ENCODE measurements around the gene SGTB.
"Not testable (repeated sequence)": the region's sequence is repeated elsewhere in the genome, so short reads cannot be mapped to it uniquely, and the experiment has no call there.

SGTB gene

DNA sequence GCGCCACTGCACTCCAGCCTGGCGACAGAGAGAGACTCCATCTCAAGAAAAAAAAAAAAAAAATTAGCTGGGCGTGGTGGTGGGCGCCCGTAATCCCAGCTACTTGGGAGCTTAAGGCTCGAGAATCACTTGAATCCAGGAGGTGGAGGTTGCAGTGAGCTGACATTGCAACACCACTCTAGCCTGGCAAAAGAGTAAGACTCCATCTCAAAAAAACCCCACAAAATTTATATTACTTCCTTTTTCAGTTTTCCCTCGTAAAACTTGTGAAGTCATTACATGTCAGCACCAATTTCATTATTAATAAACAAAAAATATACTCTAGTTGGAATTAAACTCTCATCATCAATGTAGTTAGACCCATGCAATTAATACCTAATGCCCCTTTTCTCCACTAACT is 53.2 kb downstream of the SGTB start:
- no peak for DNase-seq (ENCODE audit: low read depth)

- DNase-seq (ENCODE audit: low read depth): peak; percentile 52
These were observed 57.9 kb downstream of the SGTB start for GRCh38 chr5:65663804-65664521.

- no peak for DNase-seq (ENCODE audit: low read depth)
These were observed 67.2 kb downstream of the SGTB start for GRCh38 chr5:65654713-65655112.

DNA sequence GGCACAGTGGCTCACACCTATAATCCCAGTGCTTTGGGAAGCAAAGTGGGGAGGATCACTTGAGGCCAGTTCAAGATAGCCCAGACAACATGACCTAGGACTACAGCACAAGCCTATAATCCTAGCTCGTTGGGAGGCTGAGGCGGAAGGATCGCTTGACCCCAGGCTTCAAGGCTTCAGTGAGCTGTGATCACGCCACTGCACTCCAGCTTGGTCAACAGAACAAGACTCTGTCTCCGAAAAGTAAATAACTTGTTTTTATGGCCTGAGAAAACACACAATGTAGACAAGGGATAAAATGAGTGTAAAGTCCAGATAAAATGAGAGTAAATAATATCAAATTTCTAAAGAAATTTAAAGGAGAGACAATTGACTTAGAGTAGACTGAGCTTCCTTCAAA is 70.8 kb downstream of the SGTB start:
- no peak for DNase-seq (ENCODE audit: low read depth)

- DNase-seq (ENCODE audit: low read depth): no peak
These were observed 74.0 kb downstream of the SGTB start for GRCh38 chr5:65647941-65648340.

DNA sequence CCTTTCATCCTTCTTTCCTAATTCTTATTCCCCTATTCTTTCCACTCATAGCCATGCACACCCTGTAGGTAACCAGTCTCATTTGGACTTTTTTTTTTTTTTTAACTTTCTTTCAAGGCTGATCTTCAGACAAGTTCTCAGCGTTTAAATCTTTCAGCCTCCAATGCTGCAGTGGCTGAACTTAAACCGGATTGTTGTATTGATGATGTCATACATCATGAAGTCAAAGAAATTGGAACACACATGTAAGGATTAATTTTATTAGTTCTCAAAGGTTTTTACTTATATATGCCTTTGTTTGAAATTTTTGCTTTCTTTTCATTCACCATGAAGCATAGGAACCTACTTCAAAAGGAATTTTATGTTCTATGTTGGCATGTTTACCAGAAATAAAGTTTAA is 75.0 kb downstream of the SGTB start:
- DNase-seq (ENCODE audit: low read depth): no peak

DNA sequence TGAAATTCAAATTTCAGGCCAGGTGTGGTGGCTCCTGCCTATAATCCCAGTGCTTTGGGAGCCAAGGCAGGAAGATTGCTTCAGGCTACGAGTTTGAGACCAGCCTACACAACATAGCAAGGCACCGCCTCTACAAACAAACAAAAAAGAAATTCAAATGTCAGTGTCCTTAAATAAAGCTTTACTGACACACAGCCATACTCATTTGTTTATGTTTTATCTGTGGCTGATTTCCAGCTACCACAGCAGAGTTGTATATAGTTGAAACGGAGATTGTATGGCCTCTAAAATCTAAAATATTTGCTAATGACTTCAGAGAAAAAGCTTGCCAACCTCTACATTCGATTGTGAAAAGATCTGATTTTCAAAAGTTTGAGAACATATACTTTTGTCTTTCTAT is 81.7 kb downstream of the SGTB start:
- no peak for DNase-seq (ENCODE audit: low read depth)

- no peak for DNase-seq (ENCODE audit: low read depth)
These were observed 90.9 kb downstream of the SGTB start for GRCh38 chr5:65630981-65631380.

- peak; percentile 19 for DNase-seq (ENCODE audit: low read depth)
These were observed 96.2 kb downstream of the SGTB start for GRCh38 chr5:65625743-65626142.

DNA sequence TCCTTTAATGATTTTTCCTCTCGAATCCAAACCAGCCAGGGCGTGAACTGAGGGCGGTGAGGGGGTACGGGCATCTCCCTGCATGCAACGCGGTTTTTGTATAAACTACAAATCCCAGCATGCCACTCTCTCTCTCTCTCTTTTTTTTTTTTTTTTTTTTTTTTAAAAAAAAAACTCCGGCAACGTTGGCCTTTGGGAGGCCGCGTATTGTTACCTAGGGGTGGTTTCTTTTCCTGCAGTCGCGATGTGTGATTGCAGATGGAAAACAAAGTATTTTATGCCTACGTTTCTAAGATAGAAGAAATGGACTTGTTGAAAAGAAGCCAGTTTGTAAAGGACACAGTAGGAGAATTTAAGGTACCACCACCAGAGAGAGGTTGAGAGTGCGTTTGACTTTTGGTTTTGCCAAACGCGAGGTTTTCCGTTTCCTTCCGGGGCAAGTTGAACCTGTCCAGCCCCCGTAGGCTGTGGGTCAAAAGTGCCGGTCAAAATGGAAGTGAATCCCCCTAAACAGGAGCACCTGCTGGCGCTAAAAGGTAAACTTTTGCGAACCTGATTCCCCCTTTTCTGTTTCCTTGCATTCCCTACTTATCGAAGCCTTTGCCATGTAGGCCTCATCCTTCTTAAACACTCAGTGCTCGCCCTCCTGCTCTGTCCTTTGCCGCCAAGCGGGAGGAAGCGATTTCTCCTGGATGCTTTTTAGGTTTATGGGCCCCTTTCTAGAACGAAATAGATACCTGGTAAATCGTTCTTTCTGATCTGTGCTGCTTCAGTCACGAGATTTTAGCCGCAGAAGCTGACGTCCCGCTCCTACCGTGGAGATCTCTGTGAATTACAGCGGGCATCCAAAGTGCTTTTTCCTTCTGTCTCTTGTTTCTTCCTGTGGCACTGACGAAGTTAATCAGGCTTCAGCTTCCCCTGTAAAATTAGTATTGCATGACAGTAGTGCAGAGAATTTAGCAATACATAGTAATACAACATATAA is 97.0 kb downstream of the SGTB start, which contains the start of the genes SHLD3 and TRAPPC13:
Gene SHLD3 (plus strand): TSS at position 457 of the 985 bp plus-strand sequence. CDS start 4,561 bp downstream, outside the sequence.
Gene TRAPPC13 (plus strand): TSS at position 457 of the 985 bp plus-strand sequence. CDS start 34 bp downstream, at position 491.
- DNase-seq (ENCODE audit: low read depth): peak; percentile 95

DNA sequence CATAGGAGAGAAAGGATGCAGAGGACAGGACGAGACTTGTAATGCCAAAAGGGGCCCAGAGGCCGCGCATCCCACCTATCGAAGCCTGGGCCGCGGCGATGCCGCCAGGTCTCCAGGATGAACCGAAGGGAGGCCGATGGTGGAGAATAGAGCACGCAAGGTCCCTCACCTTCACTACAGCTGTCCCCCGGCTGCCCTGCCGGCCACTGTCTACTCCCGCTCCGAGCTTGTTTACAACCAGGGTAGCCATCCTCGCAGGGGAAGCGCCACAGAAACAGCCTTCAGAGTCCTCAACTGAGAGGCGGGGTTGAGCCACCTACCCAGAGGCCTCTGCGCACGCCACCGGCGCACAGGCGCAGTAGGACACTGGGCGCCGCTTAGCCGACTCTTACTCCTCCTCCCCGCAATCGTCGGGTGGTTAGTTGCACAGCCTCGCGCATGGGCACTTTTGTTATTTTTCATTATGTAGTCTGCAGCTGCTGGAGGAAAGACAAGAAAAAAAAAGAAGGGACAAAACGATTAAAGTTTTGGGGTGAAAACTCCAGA is 97.8 kb downstream of the SGTB start, which contains the start of gene TRIM23:
Gene TRIM23 (minus strand): TSS at position 309 of the 546 bp plus-strand sequence. CDS start 59 bp downstream, at position 250.
- peak; percentile 94 for DNase-seq (ENCODE audit: low read depth)

- peak; percentile 10 for DNase-seq (ENCODE audit: low read depth)
These were observed 98.4 kb downstream of the SGTB start for GRCh38 chr5:65623482-65623881.

- not testable (repeated sequence) for DNase-seq (ENCODE audit: low read depth)
These were observed 99.9 kb downstream of the SGTB start for GRCh38 chr5:65621961-65622360.

GRCh38 chr5:65620021-65620420 is 101.9 kb downstream of the SGTB start:
- no peak for DNase-seq (ENCODE audit: low read depth)

Measured in ELR (cell line).